Keratinocyte (primary cell): ENCODE results near the gene CEACAM6.
A peak's percentile ranks its signal among the peaks of the same experiment; 100 is the strongest.

Source experiments
- EZH2 ChIP-seq: IDR thresholded peaks from one replicate; pipeline ENCODE4 v1.6.1; 2012; ENCODE audit warnings: inconsistent platforms, mild to moderate bottlenecking, low read length, moderate library complexity
- TF ChIP-seq, protein P1 (sequence below), 3 experiments: IDR thresholded peaks in 1 of 3; conservative IDR thresholded peaks in 1 of 3; optimal IDR thresholded peaks in 1 of 3; 2 replicates in 2 of 3; 3 replicates in 1 of 3; pipeline versions ENCODE3 to v1.5.1; 2011; ENCODE audit warnings: low read length in 3 of 3, mild to moderate bottlenecking in 3 of 3, moderate library complexity in 2 of 3, control low read depth in 1 of 3, inconsistent platforms in 1 of 3; ENCODE audit not compliant: insufficient read depth in 2 of 3; ENCODE audit errors: extremely low read depth in 1 of 3

DNA sequence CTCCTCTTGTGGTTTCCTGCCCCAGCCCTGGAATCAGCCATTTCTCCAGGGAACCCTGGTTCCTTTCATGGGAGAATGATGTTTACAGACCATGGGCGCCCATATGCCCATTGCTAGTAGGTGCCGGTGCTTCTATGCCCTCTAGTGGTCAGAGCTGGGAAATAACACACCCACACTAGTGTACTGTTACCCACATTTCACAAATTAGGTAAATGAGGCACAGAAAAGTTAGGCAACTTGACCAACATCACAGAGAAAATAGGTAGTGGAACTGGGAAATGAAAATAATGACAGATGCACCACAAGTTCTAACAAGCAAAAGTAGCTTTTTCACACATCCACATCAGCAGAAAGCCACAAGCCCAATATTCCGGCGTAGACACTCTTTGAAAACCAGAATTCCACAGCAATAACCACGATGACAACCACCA, 39.7 kb downstream of the CEACAM6 start:
- TF ChIP-seq, protein P1, sequence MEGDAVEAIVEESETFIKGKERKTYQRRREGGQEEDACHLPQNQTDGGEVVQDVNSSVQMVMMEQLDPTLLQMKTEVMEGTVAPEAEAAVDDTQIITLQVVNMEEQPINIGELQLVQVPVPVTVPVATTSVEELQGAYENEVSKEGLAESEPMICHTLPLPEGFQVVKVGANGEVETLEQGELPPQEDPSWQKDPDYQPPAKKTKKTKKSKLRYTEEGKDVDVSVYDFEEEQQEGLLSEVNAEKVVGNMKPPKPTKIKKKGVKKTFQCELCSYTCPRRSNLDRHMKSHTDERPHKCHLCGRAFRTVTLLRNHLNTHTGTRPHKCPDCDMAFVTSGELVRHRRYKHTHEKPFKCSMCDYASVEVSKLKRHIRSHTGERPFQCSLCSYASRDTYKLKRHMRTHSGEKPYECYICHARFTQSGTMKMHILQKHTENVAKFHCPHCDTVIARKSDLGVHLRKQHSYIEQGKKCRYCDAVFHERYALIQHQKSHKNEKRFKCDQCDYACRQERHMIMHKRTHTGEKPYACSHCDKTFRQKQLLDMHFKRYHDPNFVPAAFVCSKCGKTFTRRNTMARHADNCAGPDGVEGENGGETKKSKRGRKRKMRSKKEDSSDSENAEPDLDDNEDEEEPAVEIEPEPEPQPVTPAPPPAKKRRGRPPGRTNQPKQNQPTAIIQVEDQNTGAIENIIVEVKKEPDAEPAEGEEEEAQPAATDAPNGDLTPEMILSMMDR (optimal IDR thresholded peaks at IDR 0.05 in 1 of 3, IDR thresholded peaks at IDR 0.05 in 1 of 3, conservative IDR thresholded peaks at IDR 0.05 in 1 of 3; ENCODE audit: extremely low read depth in 1 of 3, insufficient read depth in 2 of 3, low read length in 3 of 3) = peak; percentile 9 to 81 (median 75)
- no peak for TF ChIP-seq EZH2
